Islet precursor cell (in vitro differentiated cells): ENCODE data around the gene RAB36.

Source experiments
- DNase-seq: peaks from one replicate; pipeline ENCODE4 v3.0.0-alpha.2; 2018

The RAB36 gene

GRCh38 chr22:23138584-23139435 lies 6.5 kb upstream of the RAB36 start:
- DNase-seq: no peak

- no peak for DNase-seq
These were observed 4.9 kb upstream of the RAB36 start for GRCh38 chr22:23140385-23140784.

DNA sequence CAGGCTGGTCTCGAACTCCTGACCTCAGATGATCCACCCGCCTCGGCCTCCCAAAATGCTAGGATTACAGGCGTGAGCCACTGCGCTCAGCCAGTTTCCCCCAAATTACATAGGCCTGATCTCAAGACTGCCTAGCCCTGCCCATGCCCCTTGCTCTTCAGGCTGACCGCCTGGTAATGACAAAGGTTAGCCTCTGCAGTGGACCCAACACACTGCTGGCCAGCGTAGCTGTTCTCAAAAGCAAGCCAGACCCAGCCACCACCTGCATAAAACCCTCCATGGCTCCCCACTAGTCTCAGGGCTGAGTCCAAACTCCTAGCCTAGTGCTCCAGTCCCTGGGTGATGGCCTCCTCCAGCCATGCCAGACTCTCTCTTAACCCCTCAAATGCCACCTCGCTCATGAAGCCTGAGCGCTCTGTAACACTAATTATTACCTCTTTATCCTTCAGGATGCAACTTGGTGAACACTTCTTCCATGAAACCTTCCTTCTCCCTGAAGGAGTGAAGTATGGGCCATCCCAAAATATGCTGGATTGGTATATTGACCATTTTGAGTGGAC lies 2.7 kb upstream of the RAB36 start:
- no peak for DNase-seq

- DNase-seq: no peak
These were observed 2.2 kb upstream of the RAB36 start for GRCh38 chr22:23143119-23143518.

- DNase-seq: no peak
These were observed 845 bp upstream of the RAB36 start for GRCh38 chr22:23144432-23144831.

DNA sequence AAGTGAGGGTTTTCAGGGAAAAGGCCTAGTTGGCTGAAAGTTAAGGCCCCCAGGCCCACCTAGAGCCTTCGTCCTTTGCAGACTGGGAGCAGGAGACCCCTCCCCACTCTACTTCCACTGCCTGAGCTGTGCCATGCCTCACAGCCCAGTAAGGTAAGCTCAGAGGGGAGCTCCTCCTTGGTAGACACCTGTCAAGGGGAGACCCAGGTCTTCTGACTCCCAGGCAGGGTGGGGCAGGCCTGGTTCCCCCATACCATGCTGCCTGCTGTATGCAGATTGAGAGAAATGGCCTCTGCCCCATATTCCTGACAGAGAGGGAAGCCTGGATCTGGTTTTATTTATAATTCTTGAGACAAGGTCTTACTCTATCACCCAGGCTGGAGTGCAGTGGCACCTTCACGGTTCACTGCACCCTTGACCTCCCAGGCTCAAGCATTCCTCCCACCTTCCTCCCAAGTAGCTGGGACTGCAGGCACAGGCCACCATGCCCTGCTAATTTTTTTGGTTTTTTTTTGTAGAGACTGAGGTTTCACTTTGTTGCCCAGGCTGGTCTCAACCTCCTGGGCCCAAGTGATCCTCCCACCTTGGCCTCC lies 697 bp downstream of the RAB36 start:
- DNase-seq: no peak

DNA sequence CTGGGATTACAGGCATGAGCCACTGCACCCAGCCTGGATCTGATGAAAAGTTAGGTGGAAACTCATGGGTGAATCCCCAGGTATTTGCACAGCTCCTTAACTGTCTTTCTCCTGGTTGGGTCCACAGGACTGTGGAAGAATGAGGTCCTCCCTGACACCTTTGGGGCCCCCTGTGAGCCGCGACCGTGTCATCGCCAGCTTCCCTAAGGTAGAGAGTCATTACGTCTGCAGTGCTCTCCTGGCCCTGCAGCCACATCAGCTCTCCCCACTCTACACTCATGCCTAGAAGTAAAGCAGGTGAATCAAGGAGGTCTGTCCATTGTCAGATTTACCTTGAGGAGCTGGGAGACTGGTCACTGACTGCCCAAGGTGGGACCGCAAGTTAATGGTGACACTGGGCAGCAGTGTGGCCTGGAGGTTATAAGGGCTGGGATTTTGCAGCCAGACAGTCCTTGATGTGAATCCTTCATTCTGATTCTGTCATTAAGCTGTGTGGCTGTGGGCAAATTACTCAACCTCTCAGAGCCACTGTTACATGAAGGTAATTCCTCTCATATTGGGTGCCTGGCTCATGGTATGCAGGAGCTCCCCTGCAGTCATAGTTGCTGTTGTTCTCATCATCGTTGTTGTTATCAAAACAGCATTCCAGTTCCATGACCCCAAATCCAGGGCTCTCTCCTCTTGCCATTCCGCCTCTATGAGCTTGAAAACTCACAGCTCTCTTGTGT lies 1.4 kb downstream of the RAB36 start:
- DNase-seq: no peak

DNA sequence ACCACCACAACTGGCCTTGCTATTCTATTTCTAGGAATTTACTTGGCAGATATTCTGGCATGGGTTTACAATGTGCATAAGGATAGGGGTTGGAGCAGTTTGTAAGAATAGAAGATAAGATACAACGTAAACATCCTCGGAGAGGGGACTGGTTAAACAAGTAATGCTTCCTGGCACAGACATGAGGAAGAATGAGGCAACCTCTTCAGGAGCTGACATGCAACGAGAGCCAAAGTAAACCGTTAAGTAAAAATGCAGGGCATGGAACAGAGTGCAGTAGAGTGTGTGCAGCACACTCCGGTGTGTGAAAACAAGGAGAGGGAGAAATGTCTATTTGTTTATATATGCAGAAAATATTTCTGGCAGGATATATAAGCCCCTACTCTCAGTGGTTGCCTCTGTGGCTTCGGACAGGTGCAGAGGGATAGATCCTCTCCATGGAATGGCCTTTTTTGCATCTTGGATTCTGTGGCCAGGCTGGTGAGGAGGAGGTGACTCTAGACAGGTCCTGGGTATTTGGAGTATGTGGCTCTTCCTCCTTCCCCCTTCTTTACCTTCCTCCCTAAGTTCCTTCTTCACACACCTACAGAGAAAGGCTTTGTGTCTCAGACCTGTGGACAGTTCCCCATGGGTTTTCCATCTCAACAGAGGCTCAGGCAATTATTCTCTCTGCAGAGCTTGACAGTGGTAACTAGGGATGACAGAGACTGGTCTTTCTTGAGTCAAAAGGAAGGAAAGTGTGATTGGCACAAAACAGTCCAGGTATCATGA lies 2.5 kb downstream of the RAB36 start:
- DNase-seq: no peak

DNA sequence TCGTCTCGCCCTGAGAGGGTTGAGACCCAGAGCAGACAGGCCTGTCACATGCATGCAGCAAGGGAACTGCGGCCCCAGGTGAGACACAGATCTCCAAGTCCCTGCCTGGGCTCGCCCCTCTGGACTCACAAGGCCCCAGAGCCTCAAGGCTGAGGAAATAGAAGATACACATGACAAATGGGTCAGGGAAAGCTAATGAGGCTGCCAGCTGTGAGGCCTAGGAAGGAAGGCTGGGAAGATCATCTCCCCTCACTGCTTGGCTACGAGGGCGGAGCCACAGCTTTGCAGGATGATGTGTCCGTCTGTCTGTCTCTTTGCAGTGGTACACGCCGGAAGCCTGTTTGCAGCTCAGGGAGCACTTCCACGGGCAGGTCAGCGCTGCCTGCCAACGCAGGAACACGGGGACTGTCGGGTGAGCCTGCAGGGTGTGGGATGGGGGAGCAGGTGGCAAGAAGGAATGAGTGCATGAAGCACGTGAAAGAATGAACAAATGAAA lies 4.5 kb downstream of the RAB36 start:
- DNase-seq: no peak

GRCh38 chr22:23150762-23151161 lies 5.5 kb downstream of the RAB36 start:
- no peak for DNase-seq

DNA sequence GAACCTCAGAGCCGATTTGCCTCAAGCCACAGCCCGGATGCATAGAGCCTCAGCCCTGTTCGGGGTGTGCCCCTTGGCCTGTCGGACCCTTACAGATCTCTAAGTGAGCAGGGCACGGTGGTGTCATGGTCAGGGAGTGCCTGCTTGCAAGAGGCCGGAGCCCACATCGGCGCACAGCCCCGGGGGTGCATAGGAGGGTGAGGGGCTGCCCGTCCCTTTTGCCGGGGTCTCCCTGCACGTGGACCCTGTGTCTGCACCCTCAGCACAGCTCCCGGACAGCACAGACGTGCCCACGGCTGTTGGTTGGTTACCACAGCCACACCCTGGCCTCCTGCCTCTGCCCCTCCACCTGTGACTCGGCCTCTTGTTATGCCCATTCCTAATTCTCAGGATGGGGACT lies 6.5 kb downstream of the RAB36 start:
- no peak for DNase-seq

DNA sequence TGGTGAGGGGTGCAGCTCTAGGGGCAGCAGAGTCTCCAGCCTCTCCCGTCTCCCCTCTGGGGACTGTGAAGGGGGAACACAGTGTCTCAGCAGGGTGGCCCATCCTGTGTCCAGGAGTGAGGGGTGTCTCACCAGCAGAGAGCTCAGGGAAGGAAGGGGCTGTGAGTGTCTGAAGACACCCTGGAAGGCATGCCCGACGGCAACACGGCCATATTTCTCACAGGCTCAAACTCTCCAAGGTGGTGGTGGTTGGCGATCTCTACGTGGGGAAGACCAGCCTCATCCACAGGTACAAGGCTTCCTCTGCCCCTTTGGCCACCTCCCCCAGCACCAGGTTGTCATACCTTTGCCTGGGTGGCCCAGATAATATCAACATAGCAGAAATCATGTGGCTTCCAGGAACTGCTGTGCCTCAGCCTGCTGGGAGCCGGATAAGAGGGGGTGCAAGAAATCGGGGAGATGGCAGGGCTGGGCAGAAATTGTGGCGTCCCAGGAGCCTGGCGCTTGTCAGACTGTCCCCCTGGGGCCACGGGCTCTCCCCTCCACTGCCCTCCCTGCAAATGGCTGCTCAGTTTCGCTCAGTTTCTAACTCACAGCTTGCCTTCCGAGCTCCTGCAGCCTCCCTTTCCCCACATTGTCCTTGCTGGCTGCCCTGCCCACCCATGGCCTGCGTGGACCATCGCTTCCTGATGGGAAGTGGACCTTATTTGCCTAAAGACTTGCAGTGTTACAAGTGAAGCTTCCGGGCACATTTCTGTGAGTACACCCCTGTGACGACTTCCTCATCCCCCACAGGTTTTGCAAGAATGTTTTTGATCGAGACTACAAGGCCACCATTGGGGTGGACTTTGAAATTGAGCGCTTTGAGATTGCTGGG lies 7.2 kb downstream of the RAB36 start:
- no peak for DNase-seq

GRCh38 chr22:23153994-23154393 lies 8.7 kb downstream of the RAB36 start:
- DNase-seq: no peak

DNA sequence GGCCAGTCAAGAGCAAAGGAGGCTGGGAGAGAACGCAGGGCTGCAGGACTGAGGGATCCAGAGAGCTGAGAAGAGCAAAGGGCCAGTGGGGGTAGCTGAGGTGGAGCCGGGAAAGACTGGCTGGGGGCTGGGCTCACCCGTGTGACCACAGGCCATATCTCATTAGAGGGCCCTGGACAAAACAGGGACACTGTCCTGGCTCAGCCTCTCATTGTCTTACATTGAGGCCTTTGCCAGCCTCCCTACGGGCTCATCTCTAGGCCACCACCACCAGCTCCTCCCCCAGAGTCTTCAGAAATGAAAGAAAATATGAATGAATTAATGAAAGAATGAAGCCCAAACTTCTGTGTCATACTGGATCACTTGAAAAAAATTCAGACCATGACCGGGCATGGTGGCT lies 9.2 kb downstream of the RAB36 start:
- DNase-seq: peak; percentile 50

DNA sequence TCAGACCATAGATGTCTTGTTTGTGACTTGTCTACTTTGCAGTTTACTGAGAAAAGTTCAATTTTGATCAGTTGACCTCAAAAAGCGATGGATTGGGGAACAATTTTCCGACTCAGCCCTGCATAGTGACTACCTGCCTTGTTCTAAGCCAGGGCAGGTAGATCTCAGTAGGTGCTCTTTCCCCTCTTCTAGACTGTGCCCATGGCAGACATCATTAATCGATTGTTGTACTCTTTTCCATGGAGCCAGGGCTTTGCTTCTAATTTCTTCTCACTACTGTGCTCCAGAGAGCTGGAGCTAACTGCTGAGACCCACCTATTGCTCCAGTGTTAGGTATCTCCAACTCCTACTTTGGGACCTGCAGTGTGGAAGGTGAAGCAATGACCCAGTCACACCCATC lies 9.9 kb downstream of the RAB36 start:
- peak; percentile 15 for DNase-seq

- no peak for DNase-seq
These were observed 10.6 kb downstream of the RAB36 start for GRCh38 chr22:23155831-23156230.

GRCh38 chr22:23156286-23156685 lies 11.0 kb downstream of the RAB36 start:
- DNase-seq: no peak

GRCh38 chr22:23157560-23158515 lies 12.6 kb downstream of the RAB36 start:
- DNase-seq: no peak

GRCh38 chr22:23158516-23159290 lies 13.4 kb downstream of the RAB36 start:
- no peak for DNase-seq

DNA sequence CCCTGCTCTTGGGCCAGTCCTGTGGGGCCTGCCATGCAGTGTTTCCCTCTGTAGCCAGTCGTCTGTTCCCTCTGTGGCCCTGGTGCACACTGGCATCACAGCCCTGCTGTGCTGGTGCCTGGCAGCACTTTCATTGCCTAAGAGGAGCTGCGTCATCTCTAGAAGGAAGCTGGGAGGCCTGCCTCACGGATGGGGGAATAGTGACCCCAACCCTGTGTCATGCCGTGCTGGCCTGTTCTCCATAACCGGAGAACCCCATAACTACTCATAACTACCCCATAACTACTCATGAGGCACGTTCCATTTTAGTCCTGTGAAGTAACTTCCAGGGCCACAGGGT lies 14.0 kb downstream of the RAB36 start:
- DNase-seq: no peak
